Astrocyte of the hippocampus (primary cell): ENCODE results near the gene SUGCT.

Source experiments
- DNase-seq: peaks from one replicate; pipeline ENCODE4 v3.0.0; 2011; ENCODE audit warnings: low read depth, low spot score

Gene SUGCT

DNA sequence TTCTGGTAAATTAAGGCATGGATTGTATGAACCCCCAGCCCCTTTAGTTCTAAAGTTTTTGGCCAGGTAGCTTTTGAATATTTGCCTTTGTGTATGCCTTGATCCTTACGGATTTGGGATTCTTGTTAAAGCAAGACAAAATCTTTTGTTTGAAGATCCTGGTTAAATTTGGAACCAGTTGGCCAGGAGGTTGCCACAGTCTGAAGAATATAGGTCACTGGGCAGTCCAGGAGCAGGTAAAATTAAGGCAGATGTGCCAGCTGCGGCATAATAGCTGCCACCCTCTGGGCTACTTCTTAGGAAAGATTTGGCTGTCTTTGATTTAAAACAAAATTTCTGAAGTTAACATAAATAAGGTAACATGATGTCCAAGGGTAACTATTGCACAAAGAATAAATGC is 192.3 kb downstream of the SUGCT start:
- DNase-seq = no peak

DNA sequence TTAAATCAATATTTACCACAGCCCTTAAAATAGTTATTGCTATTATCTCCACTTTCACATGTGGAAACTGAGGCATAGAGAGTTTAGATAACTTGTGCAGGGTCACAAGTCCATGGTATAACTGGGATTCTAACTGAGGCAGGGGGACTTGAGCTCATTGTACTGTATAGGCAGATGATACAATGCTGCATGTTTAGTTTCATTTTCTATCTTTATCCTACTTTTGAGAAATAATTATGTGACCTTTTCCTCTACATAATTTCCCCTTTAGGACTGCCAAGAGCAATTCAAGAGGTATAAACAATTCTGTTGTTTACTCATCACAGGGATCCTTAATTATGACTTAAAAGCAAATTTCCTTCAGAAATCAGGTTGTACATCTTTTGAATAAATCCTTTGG is 193.1 kb downstream of the SUGCT start:
- DNase-seq = no peak

DNA sequence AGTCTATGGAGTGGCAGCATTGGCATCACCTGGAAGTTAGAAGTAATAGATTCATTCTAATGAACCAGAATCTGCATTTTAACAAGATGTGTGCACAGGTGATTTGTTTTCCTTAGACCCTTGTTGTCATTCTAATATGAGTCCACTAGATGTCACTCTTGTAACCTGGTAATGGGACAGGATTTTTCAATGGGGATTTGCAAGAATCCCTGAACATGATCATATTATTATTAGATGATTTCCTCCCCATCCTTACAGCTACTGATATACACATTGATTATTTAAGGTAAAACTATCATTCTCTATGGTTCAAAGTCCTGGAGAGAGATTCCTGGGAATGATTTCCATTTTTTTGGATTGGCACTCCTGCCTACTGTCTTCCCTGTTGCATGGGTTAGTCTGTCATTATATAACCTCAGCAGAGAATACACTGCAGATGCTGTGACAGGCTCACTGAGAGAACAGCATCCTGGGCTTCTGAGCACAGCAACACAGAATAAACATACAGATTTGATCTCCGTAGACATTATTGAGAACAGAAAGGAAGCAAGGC is 194.9 kb downstream of the SUGCT start:
- peak; percentile 70 for DNase-seq

DNA sequence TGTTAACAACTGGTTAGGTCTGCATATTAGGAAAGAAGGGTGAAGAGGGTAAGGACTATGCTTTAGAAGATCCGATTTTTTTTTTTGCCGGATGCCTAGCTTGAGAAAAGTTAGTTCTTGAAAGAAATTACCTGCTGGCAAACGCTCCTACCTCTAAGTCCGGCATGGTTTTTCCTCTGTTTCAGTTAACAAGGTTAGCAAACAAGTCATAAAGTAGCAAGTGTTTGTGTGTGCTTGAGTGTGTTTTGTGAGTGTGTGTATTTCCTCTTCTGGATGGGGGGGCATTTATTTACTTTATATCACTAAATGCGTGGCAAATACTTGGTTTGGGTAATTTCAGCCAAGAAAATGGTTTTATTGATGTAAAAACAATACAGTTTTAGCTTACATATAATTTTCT is 195.6 kb downstream of the SUGCT start:
- DNase-seq = no peak

DNA sequence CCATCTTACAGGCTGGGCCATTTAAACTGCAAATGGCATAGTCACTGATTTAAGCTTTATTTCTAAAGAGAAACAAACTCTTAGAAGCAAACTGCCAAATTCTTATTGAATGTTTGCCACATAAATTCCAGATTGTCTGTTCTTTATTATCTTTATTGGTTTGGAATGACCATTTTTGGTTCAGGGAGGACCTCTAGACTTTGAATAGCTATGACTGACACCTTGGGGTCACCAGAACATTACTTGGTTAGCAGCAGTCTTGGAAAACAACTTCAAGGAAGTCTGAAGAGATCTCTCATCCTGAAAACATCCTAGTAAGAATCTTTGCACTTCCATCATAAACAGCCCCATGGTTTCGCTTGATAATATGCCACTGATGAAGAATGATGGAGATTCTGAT is 197.1 kb downstream of the SUGCT start:
- peak; percentile 39 for DNase-seq

DNA sequence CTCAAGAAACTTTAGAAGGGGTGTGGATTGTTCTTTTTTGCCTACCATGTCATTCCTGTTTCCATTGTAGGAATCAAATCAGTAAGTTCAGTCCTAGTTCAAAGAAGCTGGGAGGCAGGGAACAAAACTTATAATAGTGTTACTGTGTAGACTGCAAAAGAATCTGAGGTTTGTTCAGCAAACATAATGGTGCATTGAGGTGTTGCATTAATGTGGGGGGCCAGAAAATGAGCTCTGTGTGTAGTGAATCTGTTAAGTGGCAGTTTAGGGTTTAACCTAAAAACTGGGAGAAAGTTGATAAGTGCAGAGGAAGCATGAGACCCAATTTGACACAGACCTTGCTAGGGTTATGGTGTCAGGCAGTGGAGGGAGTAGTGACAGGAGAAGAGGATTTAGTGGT is 197.7 kb downstream of the SUGCT start:
- DNase-seq = no peak

DNA sequence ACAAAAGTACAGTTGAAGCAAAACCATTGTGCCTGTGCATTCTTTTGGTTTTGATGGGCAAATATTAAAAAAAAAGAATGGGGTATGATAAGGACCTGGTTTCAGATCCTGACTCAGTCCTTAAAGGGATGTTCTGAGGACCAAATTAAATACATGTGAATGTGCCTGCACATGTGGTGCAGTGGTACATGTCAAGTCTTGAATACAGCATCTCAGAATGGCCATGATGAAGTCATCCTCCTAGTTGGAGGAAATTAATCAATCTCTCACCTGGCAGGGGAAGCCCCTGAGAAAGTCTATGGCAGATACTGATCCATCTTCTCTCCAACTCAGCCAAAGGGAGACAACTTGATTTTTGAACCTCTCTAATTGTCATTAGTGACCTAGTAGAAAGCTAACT is 207.0 kb downstream of the SUGCT start:
- no peak for DNase-seq

DNA sequence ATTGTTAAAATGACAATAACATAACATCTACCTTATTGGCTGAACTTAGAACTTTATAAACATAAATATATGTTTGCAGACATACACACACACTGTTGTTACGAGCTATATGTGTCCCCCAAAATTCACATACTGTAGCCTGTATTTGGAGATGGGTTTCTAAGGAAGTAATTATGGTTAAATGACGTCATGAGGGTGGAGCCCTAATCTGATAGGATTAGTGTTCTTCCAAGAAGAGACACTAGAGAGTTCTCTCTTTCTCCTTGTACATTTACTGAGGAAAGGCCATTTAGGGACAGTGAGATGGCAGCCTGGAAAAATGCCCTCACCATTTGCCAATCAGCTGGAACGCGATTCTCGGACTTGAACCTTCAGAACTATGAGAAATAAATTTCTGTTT is 211.7 kb downstream of the SUGCT start:
- no peak for DNase-seq

DNA sequence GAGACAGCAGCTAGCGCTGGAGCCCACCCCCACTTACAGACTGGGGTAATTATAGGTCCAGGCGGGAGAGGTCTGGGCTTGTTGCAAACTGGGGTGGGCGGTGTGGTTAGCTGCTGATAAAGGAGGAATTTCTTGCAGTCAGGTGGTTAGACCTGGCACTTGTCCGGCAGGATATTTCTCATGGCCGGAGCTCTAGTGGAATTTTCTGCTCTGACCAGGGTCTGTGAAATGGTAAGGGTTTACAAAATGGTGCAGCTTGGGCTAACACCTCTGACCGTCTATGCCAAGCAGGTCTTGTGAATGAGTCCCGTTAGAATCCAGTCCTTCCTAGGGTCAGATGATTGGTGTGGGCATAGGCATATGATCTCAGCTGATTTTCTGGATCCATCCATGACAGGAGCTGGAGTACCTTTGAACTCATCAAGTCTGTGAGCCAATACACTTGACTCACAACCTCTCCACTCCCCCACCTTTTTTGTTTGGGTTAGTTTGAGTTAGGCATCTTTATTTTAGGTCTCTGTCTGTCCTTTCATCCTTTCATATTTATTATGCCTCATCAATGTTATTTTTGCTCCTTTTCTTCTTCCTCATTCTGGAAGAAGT is 213.4 kb downstream of the SUGCT start:
- DNase-seq = peak; percentile 71

DNA sequence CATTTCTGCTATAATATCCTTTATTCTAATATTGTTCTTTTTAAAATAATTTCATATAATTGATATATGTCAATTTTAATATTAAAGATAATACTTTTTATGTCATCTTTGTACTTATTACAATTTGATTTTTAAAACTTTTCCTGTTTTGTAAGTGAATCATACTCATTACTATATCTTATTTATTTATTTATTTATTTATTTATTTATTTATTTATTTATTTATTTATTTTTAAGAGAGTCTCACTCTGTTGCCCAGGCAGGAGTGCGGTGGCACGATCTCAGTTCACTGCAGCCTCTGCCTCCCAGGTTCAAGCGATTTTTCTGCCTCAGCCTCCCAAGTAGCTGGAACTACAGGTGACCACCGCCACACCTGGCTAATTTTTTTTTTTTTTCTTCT is 215.3 kb downstream of the SUGCT start:
- no peak for DNase-seq

DNA sequence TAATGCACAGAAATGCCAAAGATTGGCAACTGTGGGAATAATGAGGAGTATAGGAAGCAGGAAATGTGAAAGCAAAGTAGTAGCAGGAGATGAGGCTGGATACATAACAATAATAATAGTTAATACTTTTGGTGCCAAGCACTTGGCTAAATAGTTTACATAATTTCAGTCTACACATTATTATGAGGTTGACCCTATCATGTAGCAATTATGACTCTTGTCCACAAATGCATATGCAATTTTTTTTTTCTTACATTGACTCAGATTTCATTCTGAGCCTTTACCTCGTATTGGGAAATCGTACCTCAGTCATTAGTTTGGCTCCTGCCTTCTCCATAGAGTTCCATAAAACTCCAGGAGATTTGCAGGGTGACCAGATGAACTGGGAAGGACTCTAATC is 219.9 kb downstream of the SUGCT start:
- DNase-seq = no peak

DNA sequence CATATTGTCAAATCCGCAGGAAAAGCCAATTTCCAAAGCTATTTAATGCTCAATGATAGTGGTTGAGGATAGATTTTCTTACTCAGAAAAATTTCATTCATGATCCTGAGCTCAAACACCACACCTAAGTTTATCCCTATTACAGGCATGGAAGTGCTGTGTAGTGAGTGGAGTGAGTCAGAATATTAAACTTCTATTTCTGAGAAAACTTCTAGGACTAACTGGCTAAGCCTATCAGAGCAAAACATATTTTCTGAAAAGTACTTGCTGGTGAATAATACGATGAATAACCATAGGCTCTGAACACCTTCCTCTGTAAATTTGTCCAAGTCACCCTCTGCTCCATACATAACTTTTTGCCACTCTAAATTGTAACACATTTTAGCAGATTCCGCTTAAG is 221.5 kb downstream of the SUGCT start:
- DNase-seq = peak; percentile 5

DNA sequence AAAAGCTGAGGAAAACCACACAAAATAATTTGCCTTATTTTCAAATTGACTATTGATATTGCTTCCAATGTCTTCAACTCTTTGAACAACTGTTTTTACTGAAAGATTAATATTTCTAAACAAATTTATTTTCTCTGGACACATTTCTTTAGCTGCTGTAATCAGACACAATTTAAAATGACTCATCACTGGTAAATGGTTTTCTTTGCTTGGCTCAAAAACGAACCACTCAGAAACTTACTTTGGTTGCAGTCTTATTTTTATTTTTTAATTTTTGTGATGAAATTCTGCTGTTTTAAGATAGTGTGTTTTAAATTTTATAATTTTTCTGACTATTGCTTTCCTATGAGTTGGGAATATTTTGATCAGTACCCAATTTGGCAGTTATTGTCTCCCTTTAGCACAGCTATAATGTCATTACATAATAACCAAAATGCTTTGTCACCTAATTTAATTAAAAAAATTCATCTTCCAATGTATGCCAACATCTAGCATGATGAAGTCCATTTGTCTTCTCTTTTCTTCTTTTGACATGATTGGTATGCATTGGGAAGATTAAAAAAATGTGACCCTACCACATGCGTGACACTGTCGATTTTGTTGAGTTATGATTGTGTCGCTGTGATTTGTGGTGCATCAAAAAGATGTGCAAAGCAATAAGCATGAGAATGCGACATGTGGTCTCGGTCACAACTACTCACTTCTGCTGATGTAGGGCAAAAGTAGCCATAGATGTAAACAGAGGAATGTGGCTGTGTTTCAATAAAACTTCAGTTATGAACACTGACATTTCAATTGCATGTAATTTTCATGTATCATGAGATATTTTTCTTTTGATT is 222.3 kb downstream of the SUGCT start:
- peak; percentile 8 for DNase-seq

DNA sequence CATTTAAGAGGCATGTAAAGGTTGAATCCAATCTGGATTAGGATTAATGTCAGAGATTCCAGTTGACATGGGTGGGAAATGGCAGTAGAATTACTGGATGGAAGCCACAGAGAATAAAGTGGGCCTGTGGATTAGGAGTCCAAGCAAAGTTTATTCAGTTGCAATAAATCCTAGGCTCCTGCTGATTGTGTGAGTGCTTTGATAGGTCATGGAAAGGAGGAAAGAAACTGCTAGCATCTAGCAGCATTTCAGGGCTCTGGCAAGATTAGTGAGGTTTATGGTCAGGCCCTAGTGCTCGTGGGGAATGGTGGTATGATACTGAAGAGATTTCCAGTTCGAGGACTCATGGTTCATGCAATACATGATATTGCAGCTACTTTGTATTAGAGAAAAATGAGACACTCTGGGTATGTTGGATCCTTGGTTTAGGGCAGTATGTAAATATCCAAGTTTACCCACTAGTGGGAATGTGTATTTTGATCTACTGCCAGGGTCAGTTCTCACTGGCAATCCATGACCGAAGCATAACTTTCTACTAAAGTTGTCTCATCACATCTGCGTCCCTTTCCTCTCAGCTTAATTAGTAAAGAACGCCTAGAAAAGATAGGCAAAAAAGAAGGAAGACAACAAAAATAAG is 235.0 kb downstream of the SUGCT start:
- no peak for DNase-seq

DNA sequence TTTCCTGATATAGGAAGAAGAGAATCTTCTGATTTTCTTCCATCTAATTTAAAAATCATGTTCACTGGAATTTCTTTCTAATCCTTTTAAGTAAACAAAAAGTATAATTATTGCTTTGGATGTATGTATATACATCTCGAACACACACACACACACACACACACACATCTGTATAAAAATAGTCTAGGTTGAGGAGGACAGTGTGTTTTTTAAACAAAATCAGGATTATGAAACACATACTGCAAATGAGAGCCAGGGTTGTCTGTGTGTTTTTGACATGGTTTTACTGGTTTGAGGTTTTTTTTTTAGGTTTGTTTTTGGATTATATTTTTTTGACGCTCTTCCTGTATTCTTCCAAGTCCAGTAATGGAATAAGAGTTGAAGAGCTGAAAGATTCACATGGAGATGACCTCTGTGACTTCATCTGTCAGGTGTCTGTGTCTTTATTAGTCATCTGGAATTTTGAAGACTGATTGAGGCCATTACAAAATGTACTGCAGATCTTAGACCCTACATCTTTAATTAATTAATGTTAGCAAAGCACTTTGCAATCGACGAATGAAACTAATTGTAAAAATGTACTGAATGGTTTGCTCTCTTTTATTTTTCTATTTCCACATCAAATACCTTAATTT is 237.1 kb downstream of the SUGCT start:
- no peak for DNase-seq

DNA sequence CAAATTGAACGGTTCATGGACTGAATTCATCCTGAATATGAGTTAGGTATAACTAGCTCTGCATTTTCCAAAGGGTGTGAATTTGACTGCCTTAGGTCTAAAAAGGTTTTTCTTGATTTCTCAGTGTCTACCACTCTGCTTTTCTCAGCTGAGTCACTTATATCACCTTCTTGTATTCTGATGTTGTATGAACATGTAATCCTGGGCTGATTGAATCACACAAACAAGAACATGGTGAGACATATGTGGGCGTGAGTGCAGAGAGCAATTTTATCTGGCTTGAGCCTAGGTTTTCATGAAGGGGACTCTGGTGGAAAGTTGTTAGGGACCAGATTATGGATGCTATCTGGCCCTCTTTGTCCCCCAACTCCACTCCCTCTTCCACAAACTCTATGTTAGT is 239.8 kb downstream of the SUGCT start:
- no peak for DNase-seq

DNA sequence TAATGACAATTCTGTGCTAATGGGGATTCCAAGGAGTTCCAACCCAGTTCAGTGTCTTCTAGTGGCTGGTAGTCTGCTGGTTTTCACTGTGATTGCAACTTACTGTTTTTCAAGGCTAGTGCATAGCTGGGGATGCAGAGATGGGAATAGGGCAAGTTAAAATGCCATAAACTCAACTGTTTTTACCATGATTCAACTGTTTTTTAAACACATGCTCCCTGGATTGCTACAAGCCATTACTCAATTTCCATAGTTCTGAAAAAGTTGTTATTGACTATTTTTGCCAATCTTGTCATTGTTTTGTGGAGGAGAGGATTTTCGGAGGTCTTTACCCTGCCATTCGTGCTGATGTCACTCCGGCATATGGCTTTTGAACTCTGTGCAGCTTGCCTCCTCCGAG is 245.3 kb downstream of the SUGCT start:
- no peak for DNase-seq

DNA sequence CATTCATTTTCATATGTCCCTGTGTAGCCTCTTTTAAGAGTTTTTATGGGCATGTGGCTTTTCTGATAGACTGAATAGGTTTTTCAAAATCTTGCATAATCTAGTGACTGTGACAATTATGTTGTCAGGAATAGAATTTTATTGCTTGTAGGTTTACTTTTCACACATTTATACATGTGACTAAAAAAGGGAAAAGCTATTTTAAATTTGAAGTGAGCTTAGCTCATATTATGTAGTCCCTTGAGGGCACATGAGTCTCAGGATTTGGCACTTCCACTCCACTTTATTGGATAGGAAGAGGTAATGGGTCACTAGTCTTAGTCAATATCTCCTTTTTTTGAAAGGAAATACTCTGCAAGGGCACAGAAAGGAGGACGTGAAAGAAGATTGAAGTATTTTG is 247.3 kb downstream of the SUGCT start:
- no peak for DNase-seq

DNA sequence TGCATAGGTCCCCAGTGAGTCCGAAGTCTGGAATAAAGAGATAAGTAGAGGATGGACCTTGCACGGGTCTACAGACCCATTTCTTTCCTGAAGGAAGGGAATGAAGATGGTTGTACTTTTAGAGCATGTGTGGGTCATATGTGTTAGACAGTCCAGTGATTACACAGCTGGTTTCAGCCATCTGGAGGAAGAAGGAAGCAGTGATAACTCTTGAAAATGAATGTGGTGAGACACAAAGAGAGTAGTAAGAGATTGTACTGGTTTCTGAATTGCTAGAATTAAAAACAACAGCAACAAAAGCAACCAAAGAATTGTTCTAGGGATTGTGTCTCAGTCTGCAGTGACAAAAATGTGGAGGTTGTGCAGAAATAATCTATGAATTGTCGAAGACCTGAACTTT is 258.9 kb downstream of the SUGCT start:
- no peak for DNase-seq

DNA sequence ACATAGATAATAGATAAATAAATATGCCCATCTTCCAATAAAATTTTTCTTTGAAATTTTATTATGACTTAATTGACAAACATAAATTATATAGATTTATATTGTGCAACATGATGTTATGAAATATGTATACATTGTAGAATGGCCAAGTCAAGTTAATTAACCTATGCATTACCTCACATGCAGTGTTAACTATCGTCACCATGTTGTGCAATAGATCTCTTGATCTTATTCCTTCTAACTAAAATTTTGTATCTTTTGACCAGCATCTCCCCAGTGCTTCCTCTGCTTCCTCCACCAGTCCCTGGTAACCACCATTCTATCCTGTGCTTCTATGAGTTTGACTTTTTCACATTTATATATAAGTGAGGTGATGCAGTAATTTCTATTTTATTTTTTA is 259.6 kb downstream of the SUGCT start:
- no peak for DNase-seq

DNA sequence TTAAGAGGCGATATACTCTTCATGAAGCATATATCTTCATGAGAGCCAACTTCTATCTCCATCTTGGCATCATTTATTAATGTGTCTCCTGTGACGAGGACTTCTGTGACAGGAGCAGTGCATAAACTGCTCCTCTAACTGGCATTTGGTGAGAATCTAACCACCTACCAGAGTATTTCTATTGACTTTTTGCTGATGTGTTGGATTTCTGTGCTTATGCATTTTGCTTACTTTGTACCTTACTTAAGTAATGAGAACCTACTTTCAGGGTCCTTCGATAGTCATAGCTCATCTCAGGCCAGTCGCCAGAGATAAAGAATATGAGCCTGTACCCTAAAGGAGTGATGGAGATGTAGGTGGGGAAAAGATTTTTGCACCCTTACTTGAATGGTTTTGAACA is 265.7 kb downstream of the SUGCT start:
- no peak for DNase-seq

DNA sequence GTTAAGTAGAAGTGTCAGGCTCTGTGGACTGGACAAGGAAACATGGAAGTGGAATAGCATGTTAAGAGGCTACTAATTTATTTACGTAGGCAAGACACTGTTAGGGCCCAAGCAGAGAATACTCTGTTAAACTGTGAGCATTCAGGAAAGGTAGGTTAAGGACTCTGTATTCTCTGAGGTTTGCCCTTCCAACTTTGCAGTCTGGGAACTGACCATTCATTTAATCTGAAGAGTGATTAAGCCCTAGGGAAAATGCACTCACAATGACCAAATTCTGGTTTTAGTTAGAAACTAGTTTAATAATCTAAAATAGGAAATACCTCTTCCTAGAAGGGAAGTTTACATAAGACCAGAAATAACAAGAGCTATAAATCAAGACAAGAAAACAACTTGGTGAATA is 266.6 kb downstream of the SUGCT start:
- DNase-seq = no peak
